GM03348 (cell line): ENCODE data around the gene DLX6.

Source experiments
- DNase-seq: peaks from one replicate; pipeline ENCODE4 v3.0.0; 2012; ENCODE audit warnings: low spot score

DLX6 gene

DNA sequence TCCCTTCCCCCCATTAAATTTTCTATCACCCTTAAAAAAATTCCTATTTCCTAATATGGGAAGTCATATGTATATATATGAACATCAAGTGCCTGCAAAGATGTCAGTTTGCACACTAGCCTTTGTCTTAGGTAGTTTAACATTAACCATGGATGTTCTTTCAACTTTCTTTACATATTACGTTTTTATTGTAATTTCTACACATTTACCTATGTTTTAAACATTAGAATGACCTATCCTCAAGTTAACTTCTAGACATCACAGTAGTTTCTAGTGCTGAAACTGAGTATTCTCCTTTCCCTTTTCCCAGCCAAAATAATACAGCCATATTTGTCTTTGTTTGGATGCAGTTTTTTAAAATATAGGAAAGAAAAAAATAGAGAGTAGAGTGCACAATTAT is 5.8 kb downstream of the DLX6 start:
- DNase-seq: no peak

DNA sequence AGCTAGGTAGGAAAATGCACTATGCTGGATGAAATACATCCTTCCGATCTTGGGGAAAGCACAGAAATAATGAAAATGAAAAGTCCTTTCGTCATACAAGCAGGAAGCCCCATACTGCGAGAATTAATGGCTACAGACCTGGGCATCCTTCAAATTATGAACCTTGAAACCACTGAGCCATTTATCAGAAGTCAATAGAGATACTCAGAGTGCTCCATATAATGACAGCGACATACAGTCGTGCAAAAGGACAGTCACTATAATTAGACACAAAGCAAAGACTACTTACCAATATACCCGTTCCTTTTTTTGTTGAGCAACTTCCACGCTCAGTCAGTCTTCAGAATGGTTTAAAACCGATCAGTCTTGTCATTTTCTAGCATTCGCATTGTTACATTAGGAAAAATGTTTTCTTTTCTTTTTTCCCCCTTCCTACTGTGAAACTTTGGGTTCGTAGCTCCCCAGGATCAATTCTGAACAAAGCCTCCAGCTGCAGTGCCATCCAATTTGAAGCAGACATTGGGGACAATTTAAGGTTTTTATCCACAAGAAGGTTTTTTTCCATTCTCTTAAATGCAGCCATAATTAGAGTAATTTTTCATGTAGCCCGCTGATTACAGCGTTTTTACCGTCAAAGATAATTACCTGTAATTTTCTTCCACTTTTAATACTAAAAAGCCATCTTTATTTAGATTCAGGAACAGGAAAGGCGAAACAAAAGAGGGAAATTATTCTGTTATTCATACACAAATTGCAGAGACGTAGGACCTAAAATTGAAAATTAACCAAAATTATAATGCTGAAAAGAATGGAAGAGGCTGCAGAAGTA is 6.4 kb downstream of the DLX6 start:
- DNase-seq: no peak

DNA sequence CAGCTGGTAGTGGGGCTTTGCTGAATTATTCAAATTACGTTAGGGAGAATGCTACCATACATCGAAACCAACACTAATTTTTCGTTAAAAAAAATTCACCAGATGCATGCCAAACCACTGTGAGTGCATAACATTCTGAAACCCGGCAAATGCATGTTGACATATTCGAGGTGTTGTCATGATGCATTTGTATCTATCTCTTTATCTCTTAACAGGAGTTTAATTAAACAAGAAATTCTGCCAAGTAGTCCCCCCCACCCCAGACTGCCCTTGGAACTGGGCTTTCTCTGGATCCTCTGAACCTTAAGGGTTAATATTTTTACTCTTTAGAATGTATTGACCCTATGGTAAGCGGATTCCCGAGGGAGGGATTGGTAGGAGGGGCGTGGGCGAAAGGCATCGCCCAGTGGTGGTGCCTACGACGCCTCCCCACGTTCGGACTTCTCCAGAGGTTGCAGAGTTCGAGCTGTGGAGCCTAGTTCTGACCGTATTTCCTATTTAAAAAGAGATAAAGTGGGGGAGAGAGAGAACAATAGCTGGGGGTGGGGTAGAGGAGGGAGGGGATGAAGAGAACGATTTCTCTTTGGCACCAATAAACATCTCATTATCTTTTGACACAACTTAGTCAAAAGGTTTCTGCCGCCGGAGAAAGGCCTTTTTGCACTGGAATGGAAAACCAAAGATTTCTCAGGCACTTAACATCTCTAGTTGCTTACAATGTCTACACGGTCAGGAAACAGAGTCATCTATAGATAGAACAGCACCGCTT is 7.2 kb downstream of the DLX6 start:
- no peak for DNase-seq

GRCh38 chr7:97013134-97013844 is 7.9 kb downstream of the DLX6 start:
- DNase-seq: no peak

- DNase-seq: no peak
These were observed 8.4 kb downstream of the DLX6 start for GRCh38 chr7:97013845-97014134.

DNA sequence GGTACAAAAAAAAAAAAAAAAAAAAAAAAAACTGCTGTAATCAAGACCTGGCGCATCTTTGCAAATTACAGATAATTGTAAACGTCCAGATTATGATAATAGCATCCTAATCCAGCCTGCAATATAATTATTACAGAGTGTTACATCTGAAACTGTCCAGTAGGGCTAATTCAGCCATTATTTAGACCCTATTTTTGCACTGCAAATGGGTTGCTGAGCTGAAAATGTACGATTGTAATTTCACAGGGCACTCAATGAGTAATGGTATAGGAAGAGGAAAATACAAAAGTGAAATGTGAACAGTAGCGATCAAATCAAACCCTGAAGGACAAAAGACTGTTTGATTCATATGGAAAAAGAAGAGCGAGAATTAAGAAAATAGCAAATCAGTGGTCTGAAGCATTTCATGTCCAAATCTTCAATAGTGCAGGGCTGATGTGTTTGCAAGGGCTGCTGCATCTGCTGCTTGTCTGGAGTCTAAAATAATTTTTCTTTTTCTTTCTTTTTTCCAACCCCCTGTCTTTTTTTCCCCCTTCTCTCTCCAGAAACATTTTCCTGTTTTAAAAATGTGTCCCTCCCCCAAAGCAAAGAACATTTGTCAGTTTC is 8.9 kb downstream of the DLX6 start:
- DNase-seq: no peak

DNA sequence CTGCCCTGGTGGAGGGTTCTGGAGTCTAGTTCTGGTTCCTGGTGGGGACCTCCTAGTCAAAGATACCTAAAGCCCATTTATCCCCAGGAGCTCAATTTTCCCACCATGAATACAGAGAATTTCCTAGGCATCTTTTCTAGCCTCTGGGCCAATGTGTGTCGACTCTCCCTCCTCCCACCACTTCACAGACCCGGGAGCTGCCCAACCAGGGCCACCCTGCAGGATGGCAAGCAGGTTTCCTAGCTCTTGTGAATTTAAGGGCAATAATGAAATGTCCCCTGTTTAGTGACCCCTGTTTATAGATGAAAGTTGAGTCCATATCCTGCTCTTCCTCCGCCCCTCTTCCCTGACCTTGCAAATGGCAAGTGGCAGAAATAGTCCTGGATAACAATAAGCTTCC is 9.9 kb downstream of the DLX6 start:
- DNase-seq: no peak

- no peak for DNase-seq
These were observed 10.5 kb downstream of the DLX6 start for GRCh38 chr7:97015756-97016380.

DNA sequence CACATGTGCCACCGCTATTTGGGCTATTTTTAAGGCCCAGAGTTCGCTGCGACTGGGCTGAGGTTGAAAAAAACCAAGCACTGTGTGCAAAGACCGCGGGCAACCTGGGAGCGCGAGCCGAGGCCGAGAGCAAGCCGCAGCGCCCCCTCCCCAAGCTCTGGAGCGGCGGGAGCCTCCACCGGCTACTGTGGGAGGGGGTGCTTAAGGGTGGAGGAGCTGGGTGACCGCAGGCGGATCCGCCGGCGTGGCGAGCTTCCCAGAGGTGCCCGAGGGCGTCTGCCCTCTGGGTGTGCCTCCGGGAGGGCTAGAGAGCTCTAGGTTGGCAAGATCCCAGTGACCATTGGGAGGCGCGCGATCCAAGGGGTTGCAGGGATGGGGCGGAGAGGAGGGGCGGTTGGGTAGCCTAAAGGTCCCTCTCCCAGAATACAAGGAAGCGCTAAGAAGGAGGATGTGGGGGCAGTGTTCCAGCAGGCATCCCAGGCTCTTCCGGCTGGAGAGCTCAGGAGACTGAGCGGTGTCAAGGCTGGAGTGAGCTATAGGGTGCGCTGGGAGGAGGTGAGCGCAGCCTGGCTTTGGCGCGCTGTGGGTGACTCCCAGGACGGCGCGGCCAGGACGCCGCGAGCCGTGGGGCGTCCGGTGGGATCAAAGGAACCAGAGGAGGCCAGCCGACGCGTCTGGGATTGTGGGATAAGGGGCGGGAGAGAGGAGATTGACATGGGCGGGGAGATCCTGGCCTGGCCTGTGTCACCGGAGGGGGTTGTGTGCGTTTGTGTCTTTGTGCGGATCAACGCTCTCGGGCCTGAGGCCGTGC is 11.2 kb downstream of the DLX6 start:
- no peak for DNase-seq

GRCh38 chr7:97017192-97018125 is 12.1 kb downstream of the DLX6 start:
- DNase-seq: no peak

GRCh38 chr7:97018126-97018601 is 12.8 kb downstream of the DLX6 start:
- DNase-seq: no peak

- DNase-seq: no peak
These were observed 13.6 kb downstream of the DLX6 start for GRCh38 chr7:97018791-97019531.

- DNase-seq: no peak
These were observed 14.4 kb downstream of the DLX6 start for GRCh38 chr7:97019710-97020225.

- no peak for DNase-seq
These were observed 15.2 kb downstream of the DLX6 start for GRCh38 chr7:97020601-97020995.

GRCh38 chr7:97020996-97021746 is 15.8 kb downstream of the DLX6 start:
- no peak for DNase-seq

DNA sequence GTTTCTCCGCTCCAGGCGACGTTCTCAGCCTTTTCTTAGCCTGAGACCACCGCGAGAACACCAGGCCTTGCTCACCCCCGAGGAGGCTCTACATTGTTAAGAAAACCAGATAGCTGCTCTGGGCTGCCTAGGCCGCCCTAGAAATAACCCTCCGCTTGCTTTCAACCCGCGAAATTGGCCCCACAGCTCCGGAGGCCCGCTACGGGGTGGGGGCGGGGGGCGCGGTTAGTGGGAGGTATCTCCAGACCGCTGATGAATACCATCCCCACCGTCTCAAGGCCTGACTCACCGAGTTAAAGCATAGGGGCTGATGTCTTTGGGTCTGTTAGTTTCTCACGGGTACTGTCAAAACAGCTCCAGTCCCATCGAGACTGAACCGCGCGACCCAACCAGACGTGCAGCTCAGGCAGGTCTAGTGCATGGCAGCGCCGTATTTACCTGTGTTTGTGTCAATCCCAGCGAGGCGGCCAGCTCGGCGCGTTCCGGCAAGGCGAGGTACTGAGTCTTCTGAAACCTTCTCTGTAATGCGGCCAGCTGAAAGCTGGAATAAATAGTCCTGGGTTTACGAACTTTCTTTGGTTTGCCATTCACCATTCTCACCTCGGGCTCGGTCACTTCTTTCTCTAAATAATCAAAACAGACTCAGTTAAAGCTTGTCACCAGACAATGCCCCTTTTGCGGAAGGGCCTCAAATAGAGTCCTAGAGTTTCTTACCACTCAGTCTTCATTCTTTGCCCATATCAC is 16.6 kb downstream of the DLX6 start:
- no peak for DNase-seq

DNA sequence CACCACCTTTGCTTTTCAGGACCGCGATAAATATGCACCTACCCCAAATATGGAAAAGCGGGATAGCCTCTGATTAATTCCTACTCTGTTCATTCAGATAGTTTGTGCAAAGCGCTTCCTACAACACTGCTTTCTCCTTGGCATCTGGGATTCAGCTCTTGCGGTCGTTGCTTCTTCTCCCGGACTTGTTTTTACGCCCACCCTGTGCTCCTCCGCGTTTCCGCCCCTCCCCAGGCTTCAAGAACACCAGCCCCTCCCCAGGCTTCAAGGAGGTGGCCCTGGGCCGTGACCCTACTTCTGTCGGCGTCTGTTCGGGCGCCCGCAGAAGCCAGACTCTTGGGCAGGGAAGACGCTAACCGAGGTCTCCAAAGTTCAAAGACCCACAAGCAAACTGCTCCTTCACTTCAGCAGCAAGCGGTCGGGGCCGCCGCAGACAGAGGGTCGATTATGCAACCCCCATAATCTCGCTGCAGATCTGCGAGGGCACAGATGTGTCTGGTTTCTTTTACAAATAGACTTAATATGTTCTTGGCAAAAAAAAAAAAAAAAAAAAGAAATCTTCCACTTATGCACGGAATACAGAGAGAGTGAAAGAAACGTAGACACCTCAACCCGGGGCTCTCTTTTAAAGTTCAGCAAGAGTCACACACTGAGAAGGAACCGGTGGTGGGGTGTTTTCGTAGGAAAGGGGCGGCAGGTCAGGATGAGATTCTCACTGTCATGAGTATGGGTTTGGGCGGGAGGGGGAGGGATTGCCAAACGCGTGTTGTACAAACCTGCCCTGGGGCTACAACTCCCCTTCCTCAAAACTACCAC is 17.3 kb downstream of the DLX6 start:
- no peak for DNase-seq
